HG03457 (cell line): Measurements from ENCODE around the gene CRHR1.
"Not testable (repeated sequence)": the region's sequence is repeated elsewhere in the genome, so short reads cannot be mapped to it uniquely, and the experiment has no call there.

Source experiments
- ATAC-seq: cut with Tn5 transposase; IDR thresholded peaks from one replicate; pipeline ENCODE4 v1.9.1; 2021; ENCODE audit warnings: moderate number of reproducible peaks; ENCODE audit not compliant: unreplicated experiment

Gene CRHR1

DNA sequence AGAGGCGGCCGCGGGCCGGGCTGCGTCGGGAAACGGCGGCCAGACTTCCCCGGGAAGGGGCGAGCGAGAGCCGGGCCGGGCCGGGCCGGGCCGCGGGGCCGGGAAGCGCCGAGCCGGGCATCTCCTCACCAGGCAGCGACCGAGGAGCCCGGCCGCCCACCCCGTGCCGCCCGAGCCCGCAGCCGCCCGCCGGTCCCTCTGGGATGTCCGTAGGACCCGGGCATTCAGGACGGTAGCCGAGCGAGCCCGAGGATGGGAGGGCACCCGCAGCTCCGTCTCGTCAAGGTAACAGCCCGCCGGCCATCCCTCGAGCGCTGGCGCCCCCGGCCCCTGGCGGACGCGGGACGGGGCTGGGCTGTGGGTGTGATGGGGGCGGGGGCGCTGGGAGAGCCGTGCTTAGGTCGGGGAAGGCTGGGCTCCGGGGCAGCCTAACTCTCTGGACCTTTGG lies at the start of gene CRHR1:
CRHR1 (plus strand) TSS at position 28 of the 448 bp plus-strand sequence; CDS start at position 253, 225 bp downstream.
- ATAC-seq, result no peak

DNA sequence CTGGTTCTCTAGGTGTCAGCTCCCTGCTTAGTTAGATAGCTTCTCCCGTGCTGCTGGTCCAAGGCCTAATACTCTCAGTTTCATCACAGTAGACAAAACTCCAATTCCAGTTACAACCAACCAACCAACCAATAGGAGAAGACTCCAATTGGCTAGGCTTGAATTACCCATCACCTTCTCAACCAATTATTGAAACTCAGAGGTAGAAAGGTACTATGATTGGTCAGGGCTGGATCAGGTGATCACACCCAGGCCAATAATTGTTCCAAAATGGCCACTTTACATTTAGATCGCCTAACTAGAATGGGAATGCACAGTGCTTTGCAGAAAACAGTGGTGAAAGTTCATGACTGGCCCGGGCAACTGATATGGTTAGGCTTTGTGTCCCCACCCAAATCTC lies 49.5 kb upstream of the CRHR1 start:
- ATAC-seq, result no peak

GRCh38 chr17:45735488-45735887 lies 48.6 kb upstream of the CRHR1 start:
- ATAC-seq, result no peak

GRCh38 chr17:45739786-45740185 lies 44.3 kb upstream of the CRHR1 start:
- no peak for ATAC-seq

DNA sequence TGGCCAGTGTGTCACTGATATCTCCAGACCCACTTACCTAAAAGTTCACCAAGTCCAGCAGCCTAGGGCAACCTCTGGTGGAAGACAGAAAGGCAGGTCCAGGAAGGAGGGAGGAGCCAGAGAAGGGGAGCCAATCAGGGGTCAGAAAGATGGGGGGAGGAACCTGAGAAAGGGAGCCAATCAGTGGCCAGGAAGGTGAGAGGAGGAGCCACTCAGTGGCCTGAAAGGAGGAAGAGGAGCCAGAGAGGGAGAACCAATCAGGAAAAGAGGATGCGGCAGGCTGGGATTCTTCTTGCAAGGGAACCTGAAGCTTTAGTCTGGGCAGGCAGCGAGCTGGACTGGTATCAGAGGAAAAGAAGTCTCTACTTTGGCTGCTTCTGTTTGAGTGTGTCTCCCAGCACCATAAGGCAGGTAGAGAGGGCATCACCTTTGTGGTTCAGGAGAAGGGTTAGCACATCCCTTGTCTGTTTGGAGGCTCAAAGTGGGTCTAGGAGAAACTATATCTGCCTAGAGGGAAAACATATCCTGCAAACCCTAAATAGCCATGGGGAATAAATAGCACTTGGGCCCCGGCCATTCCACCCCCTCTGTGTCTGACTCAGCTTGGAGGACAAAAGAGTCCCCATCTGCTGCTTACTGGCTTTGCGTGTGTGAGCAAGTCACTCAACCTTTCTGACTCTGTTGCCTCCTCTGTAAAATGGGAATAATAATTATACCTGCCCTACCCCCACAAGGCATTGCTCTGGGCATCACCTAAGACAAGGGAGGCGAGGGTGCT lies 43.4 kb upstream of the CRHR1 start:
- ATAC-seq, result no peak

GRCh38 chr17:45742251-45742650 lies 41.9 kb upstream of the CRHR1 start:
- ATAC-seq, result no peak

- ATAC-seq, result no peak
Observed at GRCh38 chr17:45743626-45744326, 40.3 kb upstream of the CRHR1 start.

GRCh38 chr17:45744826-45745225 lies 39.3 kb upstream of the CRHR1 start:
- not testable (repeated sequence) for ATAC-seq

DNA sequence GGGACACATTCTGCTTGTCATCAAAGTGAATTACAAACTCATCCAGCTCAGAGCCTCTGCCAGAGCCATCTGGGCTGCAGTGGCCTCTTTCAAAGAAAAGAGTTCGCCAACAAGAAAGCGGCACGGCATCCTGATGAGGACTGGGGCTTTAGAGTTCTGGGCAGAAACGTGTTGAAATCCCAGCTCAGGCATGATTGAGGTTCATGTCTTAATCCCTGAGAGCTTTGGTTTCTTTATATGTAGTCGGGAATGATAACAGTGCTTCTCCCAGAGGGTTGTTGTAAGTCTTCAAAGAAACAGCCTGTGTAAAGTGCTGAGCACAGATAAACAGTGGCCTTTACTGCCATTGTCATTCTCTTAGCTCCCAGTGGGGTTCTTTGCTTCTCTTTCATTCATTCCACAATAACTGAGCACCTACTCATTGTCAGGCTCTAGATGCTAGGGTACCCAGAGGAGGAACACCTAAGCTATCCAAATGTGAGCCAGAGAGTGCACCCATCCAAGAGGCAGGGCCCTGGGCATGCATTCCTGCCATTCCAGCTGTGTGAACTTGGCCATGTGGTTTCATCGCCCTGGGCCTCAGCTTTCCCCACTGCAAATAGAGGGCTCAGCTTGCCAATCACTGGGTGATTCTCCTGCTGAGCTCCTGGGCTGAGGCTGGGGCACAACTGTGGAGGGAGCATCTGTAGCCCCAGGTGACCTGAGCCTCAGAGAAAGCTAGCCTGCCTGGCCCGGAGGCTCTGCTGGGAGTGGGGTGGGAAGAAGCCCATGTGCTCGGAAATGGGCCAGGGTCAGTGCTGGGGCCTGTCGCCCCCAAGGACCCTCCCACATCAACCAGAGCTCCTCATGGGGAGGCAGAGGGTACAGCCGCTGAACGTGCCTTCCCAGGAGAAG lies 38.3 kb upstream of the CRHR1 start:
- ATAC-seq, result no peak

DNA sequence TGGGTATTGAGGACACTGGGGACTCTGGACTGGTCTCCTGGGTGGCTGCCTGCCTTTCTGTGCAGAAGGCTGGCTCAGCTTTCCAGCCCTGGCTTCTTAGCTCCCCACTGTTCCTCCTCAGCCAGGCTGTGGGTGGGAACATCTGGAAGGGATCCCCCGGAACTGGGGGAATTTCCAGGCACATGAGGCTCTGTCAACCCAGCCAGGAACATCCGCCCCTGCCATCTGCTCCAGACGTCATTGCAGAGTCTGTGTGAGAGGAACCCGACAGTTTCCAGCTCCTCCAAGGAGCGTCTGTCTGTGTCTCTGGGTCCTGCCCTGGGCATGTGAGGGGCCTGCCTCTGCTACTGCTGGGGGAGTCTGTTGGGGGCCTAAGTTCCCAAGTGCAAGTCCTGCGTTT lies 36.2 kb upstream of the CRHR1 start:
- ATAC-seq, result no peak

- ATAC-seq, result no peak
Observed at GRCh38 chr17:45748731-45749310, 35.3 kb upstream of the CRHR1 start.

GRCh38 chr17:45749831-45750335 lies 34.2 kb upstream of the CRHR1 start:
- no peak for ATAC-seq

DNA sequence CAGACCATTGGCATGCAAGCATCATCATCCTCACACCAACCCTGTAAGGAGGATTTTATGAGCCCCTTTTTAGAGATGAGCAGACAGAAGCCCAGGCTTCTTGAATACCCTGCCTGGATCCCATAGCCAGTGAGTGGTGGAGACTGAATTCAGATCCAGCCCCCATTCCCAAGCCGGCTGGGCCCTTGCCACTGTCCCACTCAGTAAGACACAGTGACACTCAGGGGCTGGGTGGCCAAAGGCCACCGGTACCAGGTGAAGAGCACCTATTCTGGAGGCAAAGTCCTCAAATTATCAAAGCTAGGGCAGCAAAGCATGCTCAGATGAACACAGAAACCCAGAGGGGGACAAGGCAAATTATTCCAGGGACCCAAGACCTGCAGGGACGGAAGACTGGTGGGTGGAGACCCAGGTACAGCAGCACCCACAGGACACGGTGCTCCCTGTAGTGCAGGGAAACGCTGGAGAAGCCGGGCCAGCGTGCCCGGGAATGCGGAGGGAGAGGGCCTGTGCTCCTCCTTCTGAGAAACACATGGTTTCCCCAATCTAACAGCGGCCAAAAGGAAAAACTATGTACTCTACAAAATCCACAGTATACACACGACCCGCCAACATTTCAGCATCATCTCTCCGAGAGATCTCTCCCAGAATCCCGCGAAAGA lies 33.2 kb upstream of the CRHR1 start:
- ATAC-seq, result no peak

DNA sequence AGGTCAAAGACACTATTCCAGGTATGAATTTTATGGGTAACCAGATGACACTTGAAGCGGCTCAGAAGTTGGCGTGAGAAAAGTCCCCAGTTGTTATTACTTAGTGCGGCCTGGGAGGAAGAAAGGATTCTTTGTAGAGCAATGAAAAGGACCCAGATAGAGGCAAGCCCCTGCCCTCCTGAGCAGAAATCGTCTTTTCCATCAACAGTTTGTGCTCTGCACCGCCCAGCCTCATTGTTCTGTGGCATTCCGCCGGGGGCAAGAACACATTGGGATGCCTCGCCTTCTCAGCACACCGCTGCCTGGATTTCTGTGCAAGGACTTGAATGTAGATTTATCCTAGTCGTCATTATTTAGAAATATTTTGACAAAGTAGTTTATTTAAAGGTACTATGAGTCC lies 32.7 kb upstream of the CRHR1 start:
- ATAC-seq, result no peak

GRCh38 chr17:45752246-45752645 lies 31.9 kb upstream of the CRHR1 start:
- ATAC-seq, result no peak

DNA sequence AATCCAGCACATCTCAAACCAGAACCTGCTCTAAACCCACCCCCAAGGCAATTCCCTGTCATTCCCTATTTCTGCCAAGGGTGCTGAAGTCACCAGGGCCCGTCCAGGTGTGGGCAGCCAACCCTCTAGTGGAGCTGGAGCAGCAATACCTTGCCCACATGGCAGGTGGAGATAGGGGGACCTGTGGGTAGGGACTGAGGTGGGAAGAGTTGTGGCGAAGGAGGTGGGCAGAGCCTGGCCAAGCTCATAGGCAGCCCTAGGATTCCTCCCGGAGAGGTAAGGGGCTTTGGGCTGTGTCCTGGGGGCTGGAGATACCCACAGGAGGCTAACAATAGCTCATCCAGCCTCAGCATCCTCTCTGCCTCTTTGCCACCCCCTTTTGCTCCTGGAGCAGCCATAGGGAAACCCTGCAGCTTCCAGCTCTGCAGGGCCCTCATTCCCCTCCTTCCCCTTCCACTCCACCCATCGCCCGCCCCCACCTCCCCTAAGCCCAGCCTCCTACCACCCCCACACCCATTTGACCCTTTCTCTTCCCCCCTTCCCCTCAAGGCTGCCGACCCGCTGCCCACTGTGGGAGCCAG lies 30.4 kb upstream of the CRHR1 start:
- ATAC-seq, result no peak

- ATAC-seq, result no peak
Observed at GRCh38 chr17:45755050-45755449, 29.1 kb upstream of the CRHR1 start.

GRCh38 chr17:45756266-45756991 lies 27.7 kb upstream of the CRHR1 start:
- ATAC-seq, result no peak
